K562 (cell line): ENCODE data around the gene SLC16A4. TPM values are rescaled to one million over a fixed set of nuclear protein-coding genes. Genes with fewer than 3 reads are reported as not detected.

ENCODE experiments used
- CEBPG ChIP-seq, 3 experiments: fragments of 200-800 bp in 1 of 3; sonication (Bioruptor generic) in 1 of 3; sonication (generic) in 1 of 3; formaldehyde crosslinking in 1 of 3; IDR thresholded peaks in 2 of 3; conservative IDR thresholded peaks in 1 of 3; 2 replicates each; pipeline versions ENCODE4 v1.6.1 to v1.8.0; 2016 to 2022; ENCODE audit warnings: missing compliant biosample characterization in 2 of 3, missing genetic modification characterization in 2 of 3, mild to moderate bottlenecking in 1 of 3, missing genetic modification reagents in 1 of 3
- KLF6 ChIP-seq: fragments of 250-450 bp; sonication (Bioruptor Pico); IDR thresholded peaks from 2 replicates; pipeline ENCODE4 v1.4.0; 2020; ENCODE audit warnings: mild to moderate bottlenecking, moderate library complexity, borderline replicate concordance
- NFRKB ChIP-seq: fragments of 450-650 bp; IDR thresholded peaks from 2 replicates; pipeline ENCODE4 v1.6.1; 2016; ENCODE audit warnings: low read depth
- RCOR1 ChIP-seq, 2 experiments: IDR thresholded peaks; 2 replicates each; pipeline ENCODE4 v1.6.1; 2012; ENCODE audit warnings: low read depth in 2 of 2, low read length in 2 of 2, borderline replicate concordance in 1 of 2, improper control_type of control experiment in 1 of 2
- SNIP1 ChIP-seq: fragments of 450-650 bp; IDR thresholded peaks from 2 replicates; pipeline ENCODE4 v1.7.1; 2017; ENCODE audit warnings: low read depth, mild to moderate bottlenecking
- TCF7L2 ChIP-seq: fragments of 150-350 bp; IDR thresholded peaks from 2 replicates; pipeline ENCODE4 v1.6.1; 2016; ENCODE audit warnings: low read depth, mild to moderate bottlenecking, low read length, moderate library complexity
- ZKSCAN3 ChIP-seq: fragments of 250-450 bp; sonication (Bioruptor Pico); IDR thresholded peaks from 2 replicates; pipeline ENCODE4 v1.4.0; 2020
- ZNF217 ChIP-seq: sonication (generic); formaldehyde crosslinking; IDR thresholded peaks from 2 replicates; pipeline ENCODE4 v1.8.0; 2022; ENCODE audit warnings: mild to moderate bottlenecking, missing genetic modification reagents
- ZNF444 ChIP-seq: fragments of 250-450 bp; sonication (Bioruptor Pico); IDR thresholded peaks from 2 replicates; pipeline ENCODE4 v1.4.0; 2020; ENCODE audit warnings: mild to moderate bottlenecking, moderate library complexity
- ZNF57 ChIP-seq: fragments of 450-650 bp; formaldehyde crosslinking; IDR thresholded peaks from 2 replicates; pipeline ENCODE4 v1.4.0; 2020; ENCODE audit warnings: mild to moderate bottlenecking, moderate library complexity
- polyA plus RNA-seq, 8 experiments: library from polyadenylated mRNA; depleted of rRNA in 4 of 8; stranded (reverse) in 5 of 8; unstranded in 3 of 8; fragments of >200 nt; fragmentation: Nextera tagmentation in 2 of 8; fragmentation: Illumina TruSeq in 1 of 8; extraction: Ambion mirVana in 2 of 8; extraction: Trizol in 1 of 8; gene quantifications; 2 replicates each; pipeline versions ENCODE4 v1.2.1 to v1.2.3, GENCODE V29; 2011 to 2014; ENCODE audit warnings: inconsistent platforms in 1 of 8, missing spikeins in 1 of 8
- total RNA-seq, 7 experiments: library from RNA; depleted of rRNA in 6 of 7; stranded (reverse); fragments of >200 nt in 6 of 7; fragmentation: Illumina TruSeq in 2 of 7; extraction: Trizol in 2 of 7; gene quantifications; 2 replicates each; pipeline versions ENCODE4 v1.2.1 to v1.2.3, GENCODE V29; 2011 to 2021; ENCODE audit warnings: low replicate concordance in 1 of 7
- TF ChIP-seq, protein P1 (sequence below), 2 experiments: fragments of 450-650 bp in 1 of 2; sonication (generic) in 1 of 2; formaldehyde crosslinking in 1 of 2; IDR thresholded peaks; 2 replicates each; pipeline versions ENCODE4 v1.7.1 to v1.9.0; 2016 to 2022; ENCODE audit warnings: inconsistent platforms in 1 of 2, mild to moderate bottlenecking in 1 of 2, missing genetic modification reagents in 1 of 2
- TF ChIP-seq, protein P2 (sequence below), 2 experiments: IDR thresholded peaks; 2 replicates each; pipeline ENCODE4 v1.6.1; 2012; ENCODE audit warnings: improper control_type of control experiment in 2 of 2, low read depth in 2 of 2, low read length in 2 of 2, borderline replicate concordance in 1 of 2
- TF ChIP-seq, protein P3 (sequence below): IDR thresholded peaks from 2 replicates; pipeline ENCODE4 v1.6.1; 2014; ENCODE audit warnings: antibody characterized with exemption

The SLC16A4 gene
- total and polyA plus RNA-seq, 9 of the 15 experiments (the other 6 are each of a cell fraction or from before 2014, with no cell fraction given): 0.04 to 0.31 (median 0.18) TPM; not detected in 1

DNA sequence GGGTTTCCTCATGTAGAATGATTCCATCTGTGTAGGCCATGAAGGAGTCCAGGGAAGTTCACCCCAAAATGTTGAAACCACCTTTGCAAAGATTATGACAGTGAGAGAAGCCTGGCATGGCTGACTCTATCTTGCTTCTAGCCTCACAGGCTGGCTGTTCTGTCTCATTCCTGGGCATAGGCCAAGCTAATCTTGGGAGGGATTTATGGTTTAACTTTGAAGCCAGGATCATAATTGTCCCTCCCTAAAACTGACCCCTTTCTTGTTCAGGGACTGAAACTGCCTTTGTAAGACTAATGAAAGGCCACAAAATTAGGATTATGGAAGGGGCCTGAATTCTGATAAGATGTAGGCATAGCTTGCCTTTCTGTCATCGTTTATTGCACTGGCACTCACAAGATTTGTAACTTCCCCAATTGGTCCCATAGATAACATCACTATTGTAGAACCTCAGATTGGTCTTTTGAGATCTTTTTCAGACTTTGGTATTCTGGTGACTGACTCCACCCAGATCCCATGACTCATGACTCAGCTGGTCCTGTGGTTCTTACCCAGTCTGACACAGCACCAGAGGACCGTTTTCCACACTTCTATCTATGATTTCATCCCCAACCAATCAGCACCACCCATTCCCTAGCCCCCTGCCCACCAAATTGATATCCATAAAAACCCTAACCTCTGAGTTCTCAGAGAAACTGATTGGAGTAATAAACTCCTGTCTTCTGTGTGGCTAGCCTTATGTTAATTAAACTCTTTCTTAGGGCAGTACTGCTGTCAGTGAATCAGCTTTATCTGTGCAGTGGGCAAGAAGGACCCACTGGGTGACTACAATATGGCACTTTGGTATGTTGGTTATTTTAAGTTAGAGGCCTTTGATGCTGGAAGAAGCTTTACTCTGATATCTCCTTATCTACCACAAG is 30.3 kb upstream of the SLC16A4 start (continued):
- TF ChIP-seq, protein P1, sequence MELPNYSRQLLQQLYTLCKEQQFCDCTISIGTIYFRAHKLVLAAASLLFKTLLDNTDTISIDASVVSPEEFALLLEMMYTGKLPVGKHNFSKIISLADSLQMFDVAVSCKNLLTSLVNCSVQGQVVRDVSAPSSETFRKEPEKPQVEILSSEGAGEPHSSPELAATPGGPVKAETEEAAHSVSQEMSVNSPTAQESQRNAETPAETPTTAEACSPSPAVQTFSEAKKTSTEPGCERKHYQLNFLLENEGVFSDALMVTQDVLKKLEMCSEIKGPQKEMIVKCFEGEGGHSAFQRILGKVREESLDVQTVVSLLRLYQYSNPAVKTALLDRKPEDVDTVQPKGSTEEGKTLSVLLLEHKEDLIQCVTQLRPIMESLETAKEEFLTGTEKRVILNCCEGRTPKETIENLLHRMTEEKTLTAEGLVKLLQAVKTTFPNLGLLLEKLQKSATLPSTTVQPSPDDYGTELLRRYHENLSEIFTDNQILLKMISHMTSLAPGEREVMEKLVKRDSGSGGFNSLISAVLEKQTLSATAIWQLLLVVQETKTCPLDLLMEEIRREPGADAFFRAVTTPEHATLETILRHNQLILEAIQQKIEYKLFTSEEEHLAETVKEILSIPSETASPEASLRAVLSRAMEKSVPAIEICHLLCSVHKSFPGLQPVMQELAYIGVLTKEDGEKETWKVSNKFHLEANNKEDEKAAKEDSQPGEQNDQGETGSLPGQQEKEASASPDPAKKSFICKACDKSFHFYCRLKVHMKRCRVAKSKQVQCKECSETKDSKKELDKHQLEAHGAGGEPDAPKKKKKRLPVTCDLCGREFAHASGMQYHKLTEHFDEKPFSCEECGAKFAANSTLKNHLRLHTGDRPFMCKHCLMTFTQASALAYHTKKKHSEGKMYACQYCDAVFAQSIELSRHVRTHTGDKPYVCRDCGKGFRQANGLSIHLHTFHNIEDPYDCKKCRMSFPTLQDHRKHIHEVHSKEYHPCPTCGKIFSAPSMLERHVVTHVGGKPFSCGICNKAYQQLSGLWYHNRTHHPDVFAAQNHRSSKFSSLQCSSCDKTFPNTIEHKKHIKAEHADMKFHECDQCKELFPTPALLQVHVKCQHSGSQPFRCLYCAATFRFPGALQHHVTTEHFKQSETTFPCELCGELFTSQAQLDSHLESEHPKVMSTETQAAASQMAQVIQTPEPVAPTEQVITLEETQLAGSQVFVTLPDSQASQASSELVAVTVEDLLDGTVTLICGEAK (IDR thresholded peaks at IDR 0.05): no peak
- TF ChIP-seq, protein P1 (CRISPR knock-in tag; IDR thresholded peaks at IDR 0.05): no peak
- peak in 1 of 2 experiments; percentile 79; a peak in 1 of 4 replicates for TF ChIP-seq RCOR1 (IDR thresholded peaks at IDR 0.05; ENCODE audit: borderline replicate concordance in 1 of 2, low read depth in 2 of 2, low read length in 2 of 2)
- TF ChIP-seq TCF7L2: no peak
- no peak for TF ChIP-seq ZNF444 (CRISPR knock-in tag)
- TF ChIP-seq, protein P2, sequence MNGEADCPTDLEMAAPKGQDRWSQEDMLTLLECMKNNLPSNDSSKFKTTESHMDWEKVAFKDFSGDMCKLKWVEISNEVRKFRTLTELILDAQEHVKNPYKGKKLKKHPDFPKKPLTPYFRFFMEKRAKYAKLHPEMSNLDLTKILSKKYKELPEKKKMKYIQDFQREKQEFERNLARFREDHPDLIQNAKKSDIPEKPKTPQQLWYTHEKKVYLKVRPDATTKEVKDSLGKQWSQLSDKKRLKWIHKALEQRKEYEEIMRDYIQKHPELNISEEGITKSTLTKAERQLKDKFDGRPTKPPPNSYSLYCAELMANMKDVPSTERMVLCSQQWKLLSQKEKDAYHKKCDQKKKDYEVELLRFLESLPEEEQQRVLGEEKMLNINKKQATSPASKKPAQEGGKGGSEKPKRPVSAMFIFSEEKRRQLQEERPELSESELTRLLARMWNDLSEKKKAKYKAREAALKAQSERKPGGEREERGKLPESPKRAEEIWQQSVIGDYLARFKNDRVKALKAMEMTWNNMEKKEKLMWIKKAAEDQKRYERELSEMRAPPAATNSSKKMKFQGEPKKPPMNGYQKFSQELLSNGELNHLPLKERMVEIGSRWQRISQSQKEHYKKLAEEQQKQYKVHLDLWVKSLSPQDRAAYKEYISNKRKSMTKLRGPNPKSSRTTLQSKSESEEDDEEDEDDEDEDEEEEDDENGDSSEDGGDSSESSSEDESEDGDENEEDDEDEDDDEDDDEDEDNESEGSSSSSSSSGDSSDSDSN (IDR thresholded peaks at IDR 0.05; ENCODE audit: borderline replicate concordance in 1 of 2, low read depth in 2 of 2, low read length in 2 of 2): no peak
- TF ChIP-seq NFRKB: no peak
- no peak for TF ChIP-seq CEBPG (CRISPR knock-in tag; IDR thresholded peaks at IDR 0.05)
- TF ChIP-seq CEBPG (tag; conservative IDR thresholded peaks at IDR 0.05 in 1 of 2, IDR thresholded peaks at IDR 0.05 in 1 of 2): no peak
- no peak for TF ChIP-seq ZKSCAN3
- TF ChIP-seq, protein P3, sequence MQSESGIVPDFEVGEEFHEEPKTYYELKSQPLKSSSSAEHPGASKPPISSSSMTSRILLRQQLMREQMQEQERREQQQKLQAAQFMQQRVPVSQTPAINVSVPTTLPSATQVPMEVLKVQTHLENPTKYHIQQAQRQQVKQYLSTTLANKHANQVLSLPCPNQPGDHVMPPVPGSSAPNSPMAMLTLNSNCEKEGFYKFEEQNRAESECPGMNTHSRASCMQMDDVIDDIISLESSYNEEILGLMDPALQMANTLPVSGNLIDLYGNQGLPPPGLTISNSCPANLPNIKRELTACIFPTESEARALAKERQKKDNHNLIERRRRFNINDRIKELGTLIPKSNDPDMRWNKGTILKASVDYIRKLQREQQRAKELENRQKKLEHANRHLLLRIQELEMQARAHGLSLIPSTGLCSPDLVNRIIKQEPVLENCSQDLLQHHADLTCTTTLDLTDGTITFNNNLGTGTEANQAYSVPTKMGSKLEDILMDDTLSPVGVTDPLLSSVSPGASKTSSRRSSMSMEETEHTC: peak; percentile 65
- no peak for TF ChIP-seq KLF6 (CRISPR knock-in tag)
- no peak for TF ChIP-seq ZNF217 (CRISPR knock-in tag)
- no peak for TF ChIP-seq SNIP1
- TF ChIP-seq ZNF57 (CRISPR knock-in tag): no peak
